Stimulated activated CD4-positive, alpha-beta T cell treated with anti-CD3 and anti-CD28 coated beads, TNF-alpha, amount 100 ng/mL, for 1 hour (primary cell): ENCODE results near the gene PAPPA.

Source experiments
- DNase-seq, 3 donors: peaks; one replicate each; pipeline ENCODE4 v3.0.0-alpha.2; 2020; ENCODE audit warnings: low read depth in 3 of 3, low spot score in 1 of 3

The PAPPA gene

GRCh38 chr9:116344416-116344815 is 190.8 kb downstream of the PAPPA start:
- no peak for DNase-seq

GRCh38 chr9:116345393-116345792 is 191.8 kb downstream of the PAPPA start:
- no peak for DNase-seq

- no peak for DNase-seq
Observed at GRCh38 chr9:116345817-116346216, 192.2 kb downstream of the PAPPA start.

GRCh38 chr9:116349684-116350083 is 196.1 kb downstream of the PAPPA start:
- DNase-seq: no peak

GRCh38 chr9:116350213-116350612 is 196.6 kb downstream of the PAPPA start:
- DNase-seq: no peak

- no peak for DNase-seq
Observed at GRCh38 chr9:116352958-116353357, 199.4 kb downstream of the PAPPA start.

GRCh38 chr9:116355153-116355921 is 201.7 kb downstream of the PAPPA start:
- no peak for DNase-seq

- no peak for DNase-seq
Observed at GRCh38 chr9:116358251-116358650, 204.7 kb downstream of the PAPPA start.

GRCh38 chr9:116360016-116360415 is 206.4 kb downstream of the PAPPA start:
- no peak for DNase-seq

GRCh38 chr9:116360989-116361388 is 207.4 kb downstream of the PAPPA start:
- no peak for DNase-seq

GRCh38 chr9:116361547-116361946 is 208.0 kb downstream of the PAPPA start:
- DNase-seq: no peak

GRCh38 chr9:116362493-116362892 is 208.9 kb downstream of the PAPPA start:
- no peak for DNase-seq

GRCh38 chr9:116365056-116365471 is 211.5 kb downstream of the PAPPA start:
- no peak for DNase-seq

- DNase-seq: no peak
Observed at GRCh38 chr9:116366241-116366640, 212.7 kb downstream of the PAPPA start.

- DNase-seq: no peak
Observed at GRCh38 chr9:116368680-116369079, 215.1 kb downstream of the PAPPA start.

GRCh38 chr9:116369706-116370105 is 216.1 kb downstream of the PAPPA start:
- no peak for DNase-seq

GRCh38 chr9:116370556-116370955 is 217.0 kb downstream of the PAPPA start:
- no peak for DNase-seq

GRCh38 chr9:116372081-116372673 is 218.6 kb downstream of the PAPPA start:
- no peak for DNase-seq

- no peak for DNase-seq
Observed at GRCh38 chr9:116372786-116373185, 219.2 kb downstream of the PAPPA start.

- no peak for DNase-seq
Observed at GRCh38 chr9:116377179-116377798, 223.7 kb downstream of the PAPPA start.

GRCh38 chr9:116378873-116379272 is 225.3 kb downstream of the PAPPA start:
- DNase-seq: no peak

- no peak for DNase-seq
Observed at GRCh38 chr9:116379821-116380220, 226.2 kb downstream of the PAPPA start.
